Spleen (tissue), 11 donors: ENCODE measurements around the gene ARHGEF1. TPM values are rescaled to one million over a fixed set of nuclear protein-coding genes. Genes with fewer than 3 reads are reported as not detected.

ENCODE experiments used
- DNase-seq: peaks from one replicate; pipeline ENCODE4 v3.0.0-alpha.2; 2020
- H3K27ac ChIP-seq, 8 donors: fragments of 200-600 bp; sonication (generic) in 7 of 8; 1 replicate in 4 of 8; 2 replicates in 4 of 8; pipeline versions ENCODE4 v1.5.0 to v1.8.0; 2016 to 2021; ENCODE audit warnings: inconsistent platforms in 4 of 8, mild to moderate bottlenecking in 4 of 8, moderate library complexity in 1 of 8
- H3K27me3 ChIP-seq, 7 donors: fragments of 200-600 bp; sonication (generic) in 6 of 7; replicated peaks in 1 of 7; 1 replicate in 4 of 7; 2 replicates in 3 of 7; pipeline versions ENCODE4 v1.5.0 to v1.8.0; 2016 to 2021; ENCODE audit warnings: inconsistent platforms in 3 of 7, mild to moderate bottlenecking in 1 of 7
- H3K36me3 ChIP-seq, 6 donors: fragments of 200-600 bp; sonication (generic) in 5 of 6; 1 replicate in 4 of 6; 2 replicates in 2 of 6; pipeline versions ENCODE4 v1.5.0 to v1.8.0; 2016 to 2021; ENCODE audit warnings: inconsistent platforms in 2 of 6
- H3K4me1 ChIP-seq, 6 donors: fragments of 200-600 bp; sonication (generic) in 5 of 6; 1 replicate in 3 of 6; 2 replicates in 3 of 6; pipeline versions ENCODE4 v1.5.0 to v1.8.0; 2016 to 2021; ENCODE audit warnings: inconsistent platforms in 3 of 6
- H3K4me3 ChIP-seq, 8 donors: fragments of 200-600 bp; sonication (generic) in 7 of 8; 1 replicate in 4 of 8; 2 replicates in 4 of 8; pipeline versions ENCODE4 v1.5.0 to v1.8.0; 2016 to 2021; ENCODE audit warnings: inconsistent platforms in 4 of 8, mild to moderate bottlenecking in 4 of 8, moderate library complexity in 2 of 8
- H3K9me3 ChIP-seq, 8 donors: fragments of 200-600 bp; sonication (generic) in 7 of 8; 1 replicate in 4 of 8; 2 replicates in 4 of 8; pipeline versions ENCODE4 v1.5.0 to v1.8.0; 2016 to 2021; ENCODE audit warnings: inconsistent platforms in 4 of 8
- POLR2A ChIP-seq, 3 donors: fragments of 450-650 bp; IDR thresholded peaks; one replicate each; pipeline ENCODE4 v1.5.1; 2017; ENCODE audit warnings: antibody characterized with exemption in 3 of 3, mild to moderate bottlenecking in 1 of 3
- POLR2AphosphoS5 ChIP-seq, 3 donors: sonication (generic); formaldehyde crosslinking; IDR thresholded peaks; one replicate each; pipeline ENCODE4 v1.5.1; 2017; ENCODE audit warnings: antibody characterized with exemption in 3 of 3
- WGBS, 5 donors: extraction: QIAGEN DNeasy Blood & Tissue Kit in 3 of 5; methylation state at CpG; one replicate each; pipeline versions ENCODE4 v1.1.5 to v1.1.7; 2013 to 2018; 5-methylcytosine and 5-hydroxymethylcytosine counted together
- intact Hi-C: fragments of 100-400 bp; cut with DNase I; formaldehyde crosslinking; loops from one replicate; pipeline ENCODE4 v1.15.0; 2023; ENCODE audit warnings: low total_unique reads
- polyA plus RNA-seq, 3 donors: library from polyadenylated mRNA; stranded (reverse); fragments of 200-250 nt; gene quantifications; one replicate each; pipeline ENCODE4 v1.2.1, GENCODE V29; 2013
- total RNA-seq, 7 donors: library from RNA; depleted of rRNA in 3 of 7; stranded (reverse); fragments of >200 nt in 3 of 7; fragmentation: NEBNext Ultra II Directional in 4 of 7; extraction: Animal tissue kit (Norgen Biotek cat#: 25700) in 4 of 7; gene quantifications; one replicate each; pipeline versions ENCODE4 v1.1.0 to v1.2.1, GENCODE V29; 2016 to 2021
- TF ChIP-seq, protein P1 (sequence below), 11 experiments: fragments of 200-600 bp in 7 of 11; fragments of 450-650 bp in 4 of 11; sonication (generic) in 4 of 11; IDR thresholded peaks in 8 of 11; conservative IDR thresholded peaks in 3 of 11; 1 replicate in 7 of 11; 2 replicates in 4 of 11; pipeline versions ENCODE4 v1.4.0 to v1.8.0; 2016 to 2021; ENCODE audit warnings: antibody characterized with exemption in 11 of 11, inconsistent platforms in 4 of 11, mild to moderate bottlenecking in 1 of 11
- donor health status: healthy with polysubstance abuse.
- donor health status: DM: no; HTN: no; CAD: no; lungs with moderate emphysema.
- donor health status: DM: no; HTN: no; CAD: no.
- donor health status: Bipolar disorder and iron deficiency.
- donor health status: healthy.
- donor health status: DM: no; HTN: no; CAD: no.
- donor health status: DM: yes; HTN: yes; CAD: no.

The ARHGEF1 gene
- total and polyA plus RNA-seq, 10 donors: 238 to 543 (median 383) TPM

- Histone ChIP-seq H3K27ac (no peak overlapping the region), H3K4me1 (no peaks in the 10 kb centered on the region), H3K27me3 (peaks cover 0 to 8% (median 0%) of the 10 kb centered on the region in 7 donors), H3K9me3 (peaks cover 0 to 3% (median 0%) of the 10 kb centered on the region in 8 donors), H3K4me3 (no peak overlapping the region), H3K36me3 (no peaks in the 10 kb centered on the region)
- TF ChIP-seq POLR2A (IDR thresholded peaks at IDR 0.05) (no peak), POLR2AphosphoS5 (IDR thresholded peaks at IDR 0.05) (no peak)
- TF ChIP-seq, protein P1, sequence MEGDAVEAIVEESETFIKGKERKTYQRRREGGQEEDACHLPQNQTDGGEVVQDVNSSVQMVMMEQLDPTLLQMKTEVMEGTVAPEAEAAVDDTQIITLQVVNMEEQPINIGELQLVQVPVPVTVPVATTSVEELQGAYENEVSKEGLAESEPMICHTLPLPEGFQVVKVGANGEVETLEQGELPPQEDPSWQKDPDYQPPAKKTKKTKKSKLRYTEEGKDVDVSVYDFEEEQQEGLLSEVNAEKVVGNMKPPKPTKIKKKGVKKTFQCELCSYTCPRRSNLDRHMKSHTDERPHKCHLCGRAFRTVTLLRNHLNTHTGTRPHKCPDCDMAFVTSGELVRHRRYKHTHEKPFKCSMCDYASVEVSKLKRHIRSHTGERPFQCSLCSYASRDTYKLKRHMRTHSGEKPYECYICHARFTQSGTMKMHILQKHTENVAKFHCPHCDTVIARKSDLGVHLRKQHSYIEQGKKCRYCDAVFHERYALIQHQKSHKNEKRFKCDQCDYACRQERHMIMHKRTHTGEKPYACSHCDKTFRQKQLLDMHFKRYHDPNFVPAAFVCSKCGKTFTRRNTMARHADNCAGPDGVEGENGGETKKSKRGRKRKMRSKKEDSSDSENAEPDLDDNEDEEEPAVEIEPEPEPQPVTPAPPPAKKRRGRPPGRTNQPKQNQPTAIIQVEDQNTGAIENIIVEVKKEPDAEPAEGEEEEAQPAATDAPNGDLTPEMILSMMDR (IDR thresholded peaks at IDR 0.05 in 8 of 11, conservative IDR thresholded peaks at IDR 0.05 in 3 of 11): no peak
- 89 to 93% (median 90%) methylated on average over 15 to 19 of the region's 19 CpGs for WGBS, 5 donors
- intact Hi-C loops: no loop called here
- DNase-seq: no peak
Measured at GRCh38 chr19:41847351-41848105, 35.5 kb upstream of the ARHGEF1 start.

GRCh38 chr19:41848666-41849065 is 34.3 kb upstream of the ARHGEF1 start:
- no peaks in the 10 kb centered on the region for H3K36me3 ChIP-seq
- no peak overlapping the region for H3K4me3 ChIP-seq
- intact Hi-C loops: no loop called here
- 80 to 89% (median 83%) methylated on average over 6 of the region's 6 CpGs for WGBS, 5 donors
- H3K27me3 ChIP-seq: peaks cover 0 to 7% (median 0%) of the 10 kb centered on the region in 7 donors
- TF ChIP-seq POLR2AphosphoS5 (IDR thresholded peaks at IDR 0.05) (no peak), POLR2A (IDR thresholded peaks at IDR 0.05) (no peak)
- TF ChIP-seq, protein P1 (IDR thresholded peaks at IDR 0.05 in 8 of 11, conservative IDR thresholded peaks at IDR 0.05 in 3 of 11): no peak
- DNase-seq: no peak
- no peak overlapping the region for H3K27ac ChIP-seq
- no peaks in the 10 kb centered on the region for H3K4me1 ChIP-seq
- peaks cover 0 to 3% (median 0%) of the 10 kb centered on the region in 8 donors for H3K9me3 ChIP-seq

GRCh38 chr19:41849067-41849466 is 33.9 kb upstream of the ARHGEF1 start:
- TF ChIP-seq, protein P1 (IDR thresholded peaks at IDR 0.05 in 8 of 11, conservative IDR thresholded peaks at IDR 0.05 in 3 of 11): no peak
- TF ChIP-seq POLR2A (IDR thresholded peaks at IDR 0.05): no peak
- intact Hi-C loops: no loop called here
- Histone ChIP-seq H3K4me3 (no peak overlapping the region), H3K27me3 (peaks cover 0 to 7% (median 0%) of the 10 kb centered on the region in 7 donors), H3K36me3 (no peaks in the 10 kb centered on the region), H3K27ac (no peak overlapping the region), H3K4me1 (no peaks in the 10 kb centered on the region), H3K9me3 (peaks cover 0 to 3% (median 0%) of the 10 kb centered on the region in 8 donors)
- WGBS, 5 donors: 63 to 77% (median 73%) methylated on average over 2 of the region's 2 CpGs
- DNase-seq: no peak

GRCh38 chr19:41850381-41850780 is 32.6 kb upstream of the ARHGEF1 start:
- Histone ChIP-seq H3K9me3 (no peaks in the 10 kb centered on the region), H3K27me3 (peaks cover 0 to 7% (median 0%) of the 10 kb centered on the region in 7 donors), H3K4me1 (no peaks in the 10 kb centered on the region), H3K4me3 (no peak overlapping the region), H3K27ac (no peak overlapping the region), H3K36me3 (no peaks in the 10 kb centered on the region)
- DNase-seq: no peak
- WGBS, 5 donors: 67 to 81% (median 73%) methylated on average over 5 of the region's 5 CpGs
- intact Hi-C loops: no loop called here
- TF ChIP-seq POLR2AphosphoS5 (IDR thresholded peaks at IDR 0.05) (no peak), POLR2A (IDR thresholded peaks at IDR 0.05) (no peak)
- TF ChIP-seq, protein P1 (IDR thresholded peaks at IDR 0.05 in 8 of 11, conservative IDR thresholded peaks at IDR 0.05 in 3 of 11): no peak
